Measurements from ENCODE around the gene KIF26A. TPM values are rescaled to one million over a fixed set of nuclear protein-coding genes. Genes with fewer than 3 reads are reported as not detected.

Gene KIF26A
- total and polyA plus RNA-seq, 2 experiments from 2014 or later: 5.6 to 103 TPM

GRCh38 chr14:104228221-104228620 lies 89.8 kb downstream of the KIF26A start (continued):
- TF ChIP-seq, protein P1, sequence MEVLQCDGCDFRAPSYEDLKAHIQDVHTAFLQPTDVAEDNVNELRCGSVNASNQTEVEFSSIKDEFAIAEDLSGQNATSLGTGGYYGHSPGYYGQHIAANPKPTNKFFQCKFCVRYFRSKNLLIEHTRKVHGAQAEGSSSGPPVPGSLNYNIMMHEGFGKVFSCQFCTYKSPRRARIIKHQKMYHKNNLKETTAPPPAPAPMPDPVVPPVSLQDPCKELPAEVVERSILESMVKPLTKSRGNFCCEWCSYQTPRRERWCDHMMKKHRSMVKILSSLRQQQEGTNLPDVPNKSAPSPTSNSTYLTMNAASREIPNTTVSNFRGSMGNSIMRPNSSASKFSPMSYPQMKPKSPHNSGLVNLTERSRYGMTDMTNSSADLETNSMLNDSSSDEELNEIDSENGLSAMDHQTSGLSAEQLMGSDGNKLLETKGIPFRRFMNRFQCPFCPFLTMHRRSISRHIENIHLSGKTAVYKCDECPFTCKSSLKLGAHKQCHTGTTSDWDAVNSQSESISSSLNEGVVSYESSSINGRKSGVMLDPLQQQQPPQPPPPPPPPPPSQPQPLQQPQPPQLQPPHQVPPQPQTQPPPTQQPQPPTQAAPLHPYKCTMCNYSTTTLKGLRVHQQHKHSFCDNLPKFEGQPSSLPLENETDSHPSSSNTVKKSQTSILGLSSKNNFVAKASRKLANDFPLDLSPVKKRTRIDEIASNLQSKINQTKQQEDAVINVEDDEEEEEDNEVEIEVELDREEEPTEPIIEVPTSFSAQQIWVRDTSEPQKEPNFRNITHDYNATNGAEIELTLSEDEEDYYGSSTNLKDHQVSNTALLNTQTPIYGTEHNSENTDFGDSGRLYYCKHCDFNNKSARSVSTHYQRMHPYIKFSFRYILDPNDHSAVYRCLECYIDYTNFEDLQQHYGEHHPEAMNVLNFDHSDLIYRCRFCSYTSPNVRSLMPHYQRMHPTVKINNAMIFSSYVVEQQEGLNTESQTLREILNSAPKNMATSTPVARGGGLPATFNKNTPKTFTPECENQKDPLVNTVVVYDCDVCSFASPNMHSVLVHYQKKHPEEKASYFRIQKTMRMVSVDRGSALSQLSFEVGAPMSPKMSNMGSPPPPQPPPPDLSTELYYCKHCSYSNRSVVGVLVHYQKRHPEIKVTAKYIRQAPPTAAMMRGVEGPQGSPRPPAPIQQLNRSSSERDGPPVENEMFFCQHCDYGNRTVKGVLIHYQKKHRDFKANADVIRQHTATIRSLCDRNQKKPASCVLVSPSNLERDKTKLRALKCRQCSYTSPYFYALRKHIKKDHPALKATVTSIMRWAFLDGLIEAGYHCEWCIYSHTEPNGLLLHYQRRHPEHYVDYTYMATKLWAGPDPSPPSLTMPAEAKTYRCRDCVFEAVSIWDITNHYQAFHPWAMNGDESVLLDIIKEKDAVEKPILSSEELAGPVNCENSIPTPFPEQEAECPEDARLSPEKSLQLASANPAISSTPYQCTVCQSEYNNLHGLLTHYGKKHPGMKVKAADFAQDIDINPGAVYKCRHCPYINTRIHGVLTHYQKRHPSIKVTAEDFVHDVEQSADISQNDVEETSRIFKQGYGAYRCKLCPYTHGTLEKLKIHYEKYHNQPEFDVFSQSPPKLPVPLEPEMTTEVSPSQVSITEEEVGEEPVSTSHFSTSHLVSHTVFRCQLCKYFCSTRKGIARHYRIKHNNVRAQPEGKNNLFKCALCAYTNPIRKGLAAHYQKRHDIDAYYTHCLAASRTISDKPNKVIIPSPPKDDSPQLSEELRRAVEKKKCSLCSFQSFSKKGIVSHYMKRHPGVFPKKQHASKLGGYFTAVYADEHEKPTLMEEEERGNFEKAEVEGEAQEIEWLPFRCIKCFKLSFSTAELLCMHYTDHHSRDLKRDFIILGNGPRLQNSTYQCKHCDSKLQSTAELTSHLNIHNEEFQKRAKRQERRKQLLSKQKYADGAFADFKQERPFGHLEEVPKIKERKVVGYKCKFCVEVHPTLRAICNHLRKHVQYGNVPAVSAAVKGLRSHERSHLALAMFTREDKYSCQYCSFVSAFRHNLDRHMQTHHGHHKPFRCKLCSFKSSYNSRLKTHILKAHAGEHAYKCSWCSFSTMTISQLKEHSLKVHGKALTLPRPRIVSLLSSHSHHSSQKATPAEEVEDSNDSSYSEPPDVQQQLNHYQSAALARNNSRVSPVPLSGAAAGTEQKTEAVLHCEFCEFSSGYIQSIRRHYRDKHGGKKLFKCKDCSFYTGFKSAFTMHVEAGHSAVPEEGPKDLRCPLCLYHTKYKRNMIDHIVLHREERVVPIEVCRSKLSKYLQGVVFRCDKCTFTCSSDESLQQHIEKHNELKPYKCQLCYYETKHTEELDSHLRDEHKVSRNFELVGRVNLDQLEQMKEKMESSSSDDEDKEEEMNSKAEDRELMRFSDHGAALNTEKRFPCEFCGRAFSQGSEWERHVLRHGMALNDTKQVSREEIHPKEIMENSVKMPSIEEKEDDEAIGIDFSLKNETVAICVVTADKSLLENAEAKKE (CRISPR knock-in tag; IDR thresholded peaks at IDR 0.05): no peak

DNA sequence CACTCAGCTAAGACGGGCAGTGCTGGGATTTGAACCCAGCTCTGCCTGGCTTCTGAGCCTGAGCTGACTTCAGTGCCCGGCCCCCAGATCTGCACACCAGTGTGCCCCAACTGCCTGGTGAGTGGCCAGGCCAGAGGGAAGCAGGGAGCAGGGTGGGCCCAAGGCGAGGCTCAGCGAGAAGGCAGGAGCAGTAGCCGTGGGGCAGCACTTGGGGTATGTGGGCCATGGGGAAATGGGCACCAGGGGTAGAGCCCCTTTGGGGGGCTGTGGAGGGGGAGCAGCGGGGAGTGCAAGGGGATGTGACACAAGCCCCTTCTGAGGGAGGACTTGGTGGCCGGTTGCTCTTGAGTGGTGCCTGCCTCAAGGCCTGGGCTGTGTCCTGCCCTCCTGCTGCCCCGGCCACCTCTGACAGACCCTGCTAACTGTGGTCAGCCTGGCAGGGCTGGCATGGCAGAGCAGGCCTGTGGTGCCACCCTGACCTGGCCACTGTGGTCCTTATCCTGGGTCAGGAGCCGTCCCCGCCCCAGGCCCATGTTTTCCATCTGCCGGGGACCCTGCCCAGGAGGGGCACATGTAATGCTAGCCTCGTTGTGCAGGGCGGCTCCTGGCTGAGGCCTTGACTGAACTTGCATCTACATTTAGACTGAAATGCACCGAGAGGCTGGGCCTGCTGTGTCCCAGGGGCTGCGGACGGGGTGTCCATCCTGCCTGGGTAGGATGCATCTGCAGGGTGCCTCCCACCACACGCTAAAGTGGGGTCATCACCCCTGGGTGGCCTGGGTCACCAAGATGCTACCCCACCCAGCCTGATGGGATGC lies 90.5 kb downstream of the KIF26A start:
- ATAC-seq (no peak), DNase-seq (ENCODE audit: low spot score) (no peak)
- 0 out of 2 replicates have a peak, but pooled peaks cover 3% of the 10 kb centered on the region for H3K4me1 ChIP-seq (ENCODE audit: insufficient read depth)
- no peaks in the 10 kb centered on the region for H3K9me2 ChIP-seq (ENCODE audit: insufficient read depth)
- Mint-ChIP-seq H3K9me3 (peaks cover 4% of the 10 kb centered on the region; the same call in 1 of the 3 replicates), H3K27me3 (ENCODE audit: insufficient read depth, low read depth, poor library complexity) (peaks cover 5% of the 10 kb centered on the region), H3K4me1 (peaks cover 12% of the 10 kb centered on the region), H3K4me3 (no peak overlapping the region), H3K27ac (no peak overlapping the region), H3K36me3 (ENCODE audit: low read depth) (peaks cover 10% of the 10 kb centered on the region)
- H2AFZ ChIP-seq: no peak overlapping the region
- H3K79me2 ChIP-seq (replicated peaks; ENCODE audit: insufficient read depth): no peaks in the 10 kb centered on the region
- H3K36me3 ChIP-seq (ENCODE audit: insufficient read depth): no peaks in the 10 kb centered on the region
- no peaks in the 10 kb centered on the region for H4K20me1 ChIP-seq (replicated peaks; ENCODE audit: insufficient read depth)
- no peak overlapping the region for H3K27ac ChIP-seq (ENCODE audit: low read depth)
- H3K27me3 ChIP-seq (ENCODE audit: insufficient read depth): no peaks in the 10 kb centered on the region
- no peak overlapping the region for H3K4me2 ChIP-seq
- H3F3A ChIP-seq (replicated peaks; ENCODE audit: low read depth): no peaks in the 10 kb centered on the region
- H3K4me3 ChIP-seq: no peak overlapping the region
- TF ChIP-seq EZH2phosphoT487 (IDR thresholded peaks at IDR 0.05; ENCODE audit: unreplicated experiment) (no peak), EZH2 (IDR thresholded peaks at IDR 0.05; ENCODE audit: low read depth, unreplicated experiment) (no peak), ETS1 (IDR thresholded peaks at IDR 0.05) (no peak)
- TF ChIP-seq, protein P1 (CRISPR knock-in tag; IDR thresholded peaks at IDR 0.05): no peak
